H9 (cell line): ENCODE data around the gene PPP1CA. TPM values are rescaled to one million over a fixed set of nuclear protein-coding genes. Genes with fewer than 3 reads are reported as not detected.

Source experiments
- DNase-seq: peaks from one replicate; pipeline ENCODE4 v3.0.0-alpha.2; 2017
- H2AFZ ChIP-seq: one replicate; pipeline ENCODE4 v1.6.1; 2013; ENCODE audit warnings: mild to moderate bottlenecking, low read length, control low read depth, moderate library complexity
- H2AK5ac ChIP-seq: 2 replicates; pipeline ENCODE4 v1.6.1; 2013; ENCODE audit warnings: low read length, control low read depth, mixed read lengths; ENCODE audit not compliant: insufficient read length
- H2BK120ac ChIP-seq: one replicate; pipeline ENCODE4 v1.6.1; 2013; ENCODE audit warnings: low read depth, mild to moderate bottlenecking, low read length, control low read depth, inconsistent platforms; ENCODE audit not compliant: poor library complexity, severe bottlenecking
- H2BK12ac ChIP-seq: 2 replicates; pipeline ENCODE4 v1.6.1; 2013; ENCODE audit warnings: low read length, control low read depth, mixed read lengths, low read depth; ENCODE audit not compliant: insufficient read length
- H2BK15ac ChIP-seq: 2 replicates; pipeline ENCODE4 v1.6.1; 2013; ENCODE audit warnings: low read depth, low read length, control low read depth
- H2BK20ac ChIP-seq: one replicate; pipeline ENCODE4 v1.6.1; 2013; ENCODE audit warnings: low read depth, mild to moderate bottlenecking, low read length, control low read depth, inconsistent platforms; ENCODE audit not compliant: poor library complexity, severe bottlenecking
- H2BK5ac ChIP-seq: 2 replicates; pipeline ENCODE4 v1.6.1; 2013; ENCODE audit warnings: low read length, control low read depth, mixed read lengths; ENCODE audit not compliant: insufficient read length
- H3K14ac ChIP-seq: 2 replicates; pipeline ENCODE4 v1.6.1; 2013; ENCODE audit warnings: low read length, control low read depth; ENCODE audit not compliant: insufficient read depth
- H3K18ac ChIP-seq: 2 replicates; pipeline ENCODE4 v1.6.1; 2013; ENCODE audit warnings: low read depth, mild to moderate bottlenecking, mixed read lengths, low read length, control low read depth; ENCODE audit not compliant: insufficient read length
- H3K23ac ChIP-seq: 2 replicates; pipeline ENCODE4 v1.6.1; 2013; ENCODE audit warnings: low read length, control low read depth, mixed read lengths, low read depth; ENCODE audit not compliant: insufficient read length
- H3K23me2 ChIP-seq: 2 replicates; pipeline ENCODE4 v1.6.1; 2013; ENCODE audit warnings: low read depth, mild to moderate bottlenecking, mixed read lengths, low read length, control low read depth; ENCODE audit not compliant: insufficient read length, poor library complexity, severe bottlenecking
- H3K27ac ChIP-seq: 2 replicates; pipeline ENCODE4 v1.5.1; 2013; ENCODE audit warnings: low read length, control low read depth, mixed read lengths, low read depth; ENCODE audit not compliant: insufficient read length
- H3K27me3 ChIP-seq: 2 replicates; pipeline ENCODE4 v1.6.1; 2013; ENCODE audit warnings: low read length, control low read depth, inconsistent platforms; ENCODE audit not compliant: insufficient read depth
- H3K4ac ChIP-seq: 2 replicates; pipeline ENCODE4 v1.6.1; 2013; ENCODE audit warnings: low read depth, mild to moderate bottlenecking, control low read depth, inconsistent platforms, low read length, moderate library complexity
- H3K4me1 ChIP-seq: 2 replicates; pipeline ENCODE4 v1.6.1; 2013; ENCODE audit warnings: low read length, control low read depth, inconsistent platforms; ENCODE audit not compliant: insufficient read depth
- H3K4me2 ChIP-seq: 2 replicates; pipeline ENCODE4 v1.6.1; 2013; ENCODE audit warnings: low read length, control low read depth, mixed read lengths; ENCODE audit not compliant: insufficient read length, insufficient read depth
- H3K56ac ChIP-seq: 2 replicates; pipeline ENCODE4 v1.6.1; 2013; ENCODE audit warnings: low read depth, mild to moderate bottlenecking, mixed read lengths, low read length, control low read depth; ENCODE audit not compliant: insufficient read length
- H3K79me1 ChIP-seq: 2 replicates; pipeline ENCODE4 v1.6.1; 2013; ENCODE audit warnings: low read depth, mild to moderate bottlenecking, moderate library complexity, low read length, control low read depth, inconsistent platforms; ENCODE audit not compliant: insufficient read depth, poor library complexity, severe bottlenecking
- H3K79me2 ChIP-seq: 2 replicates; pipeline ENCODE4 v1.6.1; 2013; ENCODE audit warnings: low read length, control low read depth, inconsistent platforms; ENCODE audit not compliant: insufficient read depth
- H3K9ac ChIP-seq: 2 replicates; pipeline ENCODE4 v1.6.1; 2013; ENCODE audit warnings: low read length, control low read depth, mixed read lengths; ENCODE audit not compliant: insufficient read length; ENCODE audit errors: extremely low read depth
- H3K9me3 ChIP-seq: one replicate; pipeline ENCODE4 v1.6.1; 2013; ENCODE audit warnings: low read depth, low read length, inconsistent platforms; ENCODE audit not compliant: control insufficient read depth
- H3T11ph ChIP-seq: one replicate; pipeline ENCODE4 v1.6.1; 2013; ENCODE audit warnings: mild to moderate bottlenecking, low read length, control low read depth, inconsistent platforms
- H4K20me1 ChIP-seq: one replicate; pipeline ENCODE4 v1.6.1; 2013; ENCODE audit not compliant: control insufficient read depth, insufficient read length, insufficient read depth
- H4K5ac ChIP-seq: 2 replicates; pipeline ENCODE4 v1.6.1; 2013; ENCODE audit warnings: low read depth, mild to moderate bottlenecking, mixed read lengths, low read length, control low read depth; ENCODE audit not compliant: insufficient read length
- H4K8ac ChIP-seq: replicated peaks from 2 replicates; pipeline ENCODE4 v1.6.1; 2013; ENCODE audit warnings: low read length, control low read depth, mixed read lengths, low read depth; ENCODE audit not compliant: insufficient read length
- H4K91ac ChIP-seq: 2 replicates; pipeline ENCODE4 v1.6.1; 2013; ENCODE audit warnings: low read depth, mild to moderate bottlenecking, moderate library complexity, mixed read lengths, low read length, control low read depth; ENCODE audit not compliant: insufficient read length
- H3K27ac Mint-ChIP-seq, 3 experiments: 2 replicates in 2 of 3; 3 replicates in 1 of 3; pipeline ENCODE4 v1.8.0; 2020 to 2021; ENCODE audit warnings: mixed read lengths in 3 of 3, mild to moderate bottlenecking in 1 of 3, moderate library complexity in 1 of 3
- H3K27me3 Mint-ChIP-seq: 2 replicates; pipeline ENCODE4 v1.8.0; 2021; ENCODE audit warnings: low read depth, mild to moderate bottlenecking, moderate library complexity, mixed read lengths
- H3K36me3 Mint-ChIP-seq, 3 experiments: 2 replicates in 2 of 3; 3 replicates in 1 of 3; pipeline ENCODE4 v1.8.0; 2020 to 2021; ENCODE audit warnings: low read depth in 3 of 3, mixed read lengths in 3 of 3; ENCODE audit not compliant: insufficient read depth in 1 of 3
- H3K4me1 Mint-ChIP-seq, 2 experiments: 2 replicates each; pipeline ENCODE4 v1.8.0; 2020; ENCODE audit warnings: mixed read lengths in 2 of 2
- H3K4me3 Mint-ChIP-seq, 2 experiments: 2 replicates in 1 of 2; 3 replicates in 1 of 2; pipeline ENCODE4 v1.8.0; 2020 to 2021; ENCODE audit warnings: mild to moderate bottlenecking in 2 of 2, mixed read lengths in 2 of 2, moderate library complexity in 1 of 2
- H3K9me3 Mint-ChIP-seq, 2 experiments: 2 replicates in 1 of 2; 3 replicates in 1 of 2; pipeline ENCODE4 v1.8.0; 2020; ENCODE audit warnings: mild to moderate bottlenecking in 2 of 2, mixed read lengths in 2 of 2, moderate library complexity in 1 of 2
- WGBS: extraction: QIAGEN DNeasy Blood & Tissue Kit; methylation state at CpG from one replicate; pipeline ENCODE4 v1.1.7; 2013; ENCODE audit warnings: missing lambda C conversion rate, low lambda C conversion rate, mixed read lengths; ENCODE audit not compliant: insufficient read length; ENCODE audit errors: extremely low coverage; 5-methylcytosine and 5-hydroxymethylcytosine counted together
- total RNA-seq: library from RNA; stranded (reverse); gene quantifications from 2 replicates; pipeline ENCODE4 v1.2.1, GENCODE V29; 2021
- TF ChIP-seq, protein P1 (sequence below): fragments of 200-600 bp; sonication (generic); conservative IDR thresholded peaks from 3 replicates; pipeline ENCODE4 v1.8.0; 2021; ENCODE audit warnings: antibody characterized with exemption, mild to moderate bottlenecking

The PPP1CA gene
- total RNA-seq, 1 experiment from 2014 or later: 205 TPM

DNA sequence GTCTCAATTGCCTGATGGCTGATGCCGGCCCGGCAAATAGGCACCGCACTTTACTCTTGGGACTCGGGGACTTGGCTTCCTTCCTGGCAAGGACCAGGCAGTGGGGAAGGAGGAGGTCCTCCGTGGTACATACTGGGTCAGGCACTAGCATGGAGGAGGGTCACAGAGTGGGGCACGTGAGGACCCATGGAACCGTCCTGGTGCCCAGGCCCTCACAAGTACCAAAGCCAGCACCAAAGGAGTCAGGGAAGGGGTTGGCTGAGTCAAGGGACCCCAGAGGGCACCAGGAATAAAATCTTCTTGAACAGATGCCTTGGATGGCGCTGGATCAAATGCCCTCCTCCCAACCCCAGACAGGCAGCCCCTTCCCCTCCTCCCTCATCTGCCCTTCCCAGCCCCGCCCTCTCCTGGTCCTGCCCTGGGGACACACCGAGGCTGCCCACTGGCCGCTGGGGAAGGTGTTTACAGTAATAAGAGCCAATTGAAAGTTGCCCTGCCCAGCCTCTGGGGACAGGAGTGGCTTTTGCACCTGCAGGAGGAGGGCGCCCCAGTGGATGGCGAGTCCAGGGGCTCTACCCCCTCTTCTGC is 8.2 kb upstream of the PPP1CA start:
- Histone ChIP-seq H4K5ac (no peak overlapping the region), H3K27ac (no peak overlapping the region), H3T11ph (no peak overlapping the region), H3K9ac (no peak overlapping the region), H3K27me3 (no peaks in the 10 kb centered on the region), H2BK120ac (no peak overlapping the region), H3K79me2 (no peaks in the 10 kb centered on the region), H3K18ac (no peak overlapping the region), H3K4me2 (no peak overlapping the region), H3K23ac (no peak overlapping the region), H4K20me1 (no peaks in the 10 kb centered on the region), H2AK5ac (no peak overlapping the region), H2AFZ (no peak overlapping the region), H3K79me1 (no peaks in the 10 kb centered on the region), H3K9me3 (no peaks in the 10 kb centered on the region), H2BK5ac (no peak overlapping the region), H3K56ac (no peak overlapping the region), H4K91ac (no peak overlapping the region), H3K14ac (no peak overlapping the region), H3K4me1 (no peaks in the 10 kb centered on the region), H2BK15ac (no peak overlapping the region), H2BK20ac (no peak overlapping the region), H3K4ac (no peak overlapping the region), H2BK12ac (no peak overlapping the region), H3K23me2 (no peaks in the 10 kb centered on the region), H4K8ac (no peak overlapping the region)
- H3K4me3 Mint-ChIP-seq: peak overlapping the region in 1 of 2 experiments; percentile 55; a peak in 2 of 5 replicates
- TF ChIP-seq, protein P1, sequence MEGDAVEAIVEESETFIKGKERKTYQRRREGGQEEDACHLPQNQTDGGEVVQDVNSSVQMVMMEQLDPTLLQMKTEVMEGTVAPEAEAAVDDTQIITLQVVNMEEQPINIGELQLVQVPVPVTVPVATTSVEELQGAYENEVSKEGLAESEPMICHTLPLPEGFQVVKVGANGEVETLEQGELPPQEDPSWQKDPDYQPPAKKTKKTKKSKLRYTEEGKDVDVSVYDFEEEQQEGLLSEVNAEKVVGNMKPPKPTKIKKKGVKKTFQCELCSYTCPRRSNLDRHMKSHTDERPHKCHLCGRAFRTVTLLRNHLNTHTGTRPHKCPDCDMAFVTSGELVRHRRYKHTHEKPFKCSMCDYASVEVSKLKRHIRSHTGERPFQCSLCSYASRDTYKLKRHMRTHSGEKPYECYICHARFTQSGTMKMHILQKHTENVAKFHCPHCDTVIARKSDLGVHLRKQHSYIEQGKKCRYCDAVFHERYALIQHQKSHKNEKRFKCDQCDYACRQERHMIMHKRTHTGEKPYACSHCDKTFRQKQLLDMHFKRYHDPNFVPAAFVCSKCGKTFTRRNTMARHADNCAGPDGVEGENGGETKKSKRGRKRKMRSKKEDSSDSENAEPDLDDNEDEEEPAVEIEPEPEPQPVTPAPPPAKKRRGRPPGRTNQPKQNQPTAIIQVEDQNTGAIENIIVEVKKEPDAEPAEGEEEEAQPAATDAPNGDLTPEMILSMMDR: no peak
- H3K27ac Mint-ChIP-seq: no peak overlapping the region; a peak in 1 of 7 replicates
- DNase-seq: peak; percentile 93
- WGBS: no CpG with 5 or more reads among the region's 13 CpGs
- H3K9me3 Mint-ChIP-seq: no peaks in the 10 kb centered on the region
- peaks cover 49% of the 10 kb centered on the region for H3K27me3 Mint-ChIP-seq
- H3K4me1 Mint-ChIP-seq: peaks cover 14 to 28% of the 10 kb centered on the region in 2 experiments
- no peaks in the 10 kb centered on the region for H3K36me3 Mint-ChIP-seq
